T-cell (primary cell): Measurements from ENCODE around the gene RLIM. TPM values are rescaled to one million over a fixed set of nuclear protein-coding genes. Genes with fewer than 3 reads are reported as not detected.

Experiments used
- ATAC-seq, 4 experiments: fragments of 200-7000 bp in 3 of 4; fragments of 150-1000 bp in 1 of 4; cut with Tn5 transposase; replicated peaks in 1 of 4; 1 replicate in 3 of 4; 2 replicates in 1 of 4; pipeline ENCODE4 v1.10.0; 2021; ENCODE audit warnings: moderate library complexity in 3 of 4, mild to moderate bottlenecking in 2 of 4, moderate number of reproducible peaks in 1 of 4
- CTCF ChIA-PET, 2 donors: fragments of 300-600 bp; sonication (Branson Sonifier 250); formaldehyde crosslinking; loops; one replicate each; lab custom pipeline; 2022; ENCODE audit warnings: antibody characterized with exemption in 2 of 2; lab: Charles Lee
- POLR2A ChIA-PET, 2 donors: fragments of 300-600 bp; sonication (Branson Sonifier 250); formaldehyde crosslinking; loops; one replicate each; lab custom pipeline; 2022; ENCODE audit warnings: antibody characterized with exemption in 2 of 2; lab: Charles Lee
- DNase-seq, 35 experiments: peaks; one replicate each; pipeline versions ENCODE4 v3.0.0 to v3.0.0-alpha.2; 2013 to 2023
- H3K27ac ChIP-seq: one replicate; pipeline ENCODE4 v1.5.1; 2013; ENCODE audit warnings: low read length
- H3K27me3 ChIP-seq, 2 experiments: replicated peaks in 1 of 2; 1 replicate in 1 of 2; 2 replicates in 1 of 2; pipeline versions ENCODE4 v1.6.1 to v1.7.0; 2013; ENCODE audit warnings: low read length in 1 of 2, mixed read lengths in 1 of 2; ENCODE audit not compliant: control insufficient read depth in 2 of 2, insufficient read depth in 2 of 2; ENCODE audit errors: extremely low read depth in 1 of 2
- H3K36me3 ChIP-seq, 2 donors: 1 replicate in 1 of 2; 2 replicates in 1 of 2; pipeline versions ENCODE4 v1.6.1 to v1.7.0; 2013; ENCODE audit warnings: low read length in 1 of 2; ENCODE audit not compliant: control insufficient read depth in 2 of 2, insufficient read depth in 1 of 2; ENCODE audit errors: extremely low read depth in 1 of 2
- H3K4me1 ChIP-seq, 2 experiments: 1 replicate in 1 of 2; 2 replicates in 1 of 2; pipeline versions ENCODE4 v1.6.1 to v1.7.0; 2013; ENCODE audit warnings: low read length in 2 of 2, mixed read lengths in 1 of 2; ENCODE audit not compliant: insufficient read depth in 2 of 2, control insufficient read depth in 1 of 2; ENCODE audit errors: extremely low read depth in 1 of 2
- H3K4me3 ChIP-seq, 2 donors: 1 replicate in 1 of 2; 2 replicates in 1 of 2; pipeline versions ENCODE4 v1.5.1 to v1.7.0; 2013; ENCODE audit warnings: mild to moderate bottlenecking in 2 of 2, low read length in 1 of 2, moderate library complexity in 1 of 2; ENCODE audit not compliant: control insufficient read depth in 1 of 2; ENCODE audit errors: extremely low read depth in 1 of 2
- H3K9me3 ChIP-seq: 2 replicates; pipeline ENCODE4 v1.7.0; 2013
- H3K27ac Mint-ChIP-seq, 2 donors: one replicate each; pipeline ENCODE4 v1.8.0; 2020 to 2021; ENCODE audit warnings: mild to moderate bottlenecking in 2 of 2, mixed read lengths in 2 of 2
- H3K27me3 Mint-ChIP-seq, 2 donors: one replicate each; pipeline ENCODE4 v1.8.0; 2021 to 2022; ENCODE audit warnings: mixed read lengths in 2 of 2
- H3K36me3 Mint-ChIP-seq: one replicate; pipeline ENCODE4 v1.8.0; 2021; ENCODE audit warnings: mixed read lengths
- H3K4me1 Mint-ChIP-seq, 3 donors: one replicate each; pipeline ENCODE4 v1.8.0; 2020 to 2022; ENCODE audit warnings: mixed read lengths in 3 of 3, mild to moderate bottlenecking in 1 of 3
- H3K4me3 Mint-ChIP-seq, 3 donors: one replicate each; pipeline ENCODE4 v1.8.0; 2020 to 2022; ENCODE audit warnings: mild to moderate bottlenecking in 3 of 3, mixed read lengths in 3 of 3, moderate library complexity in 3 of 3
- H3K9me3 Mint-ChIP-seq, 3 donors: one replicate each; pipeline ENCODE4 v1.8.0; 2020 to 2022; ENCODE audit warnings: mixed read lengths in 3 of 3
- whole genome bisulfite sequencing: methylation state at CpG from one replicate; pipeline ENCODE4 v1.1.5; 2013; ENCODE audit warnings: missing lambda C conversion rate; ENCODE audit not compliant: insufficient coverage; 5-methylcytosine and 5-hydroxymethylcytosine counted together
- total RNA-seq, 35 experiments: library from RNA in 6 of 35; stranded (reverse) in 6 of 35; fragments of 120-200 nt in 1 of 35; gene quantifications; one replicate each; pipeline versions ENCODE4 v1.2.1 to v1.2.4 and lab custom pipeline; 2013 to 2026

RLIM gene
- total RNA-seq, 5 donors from 2014 or later (not counting 1 experiment from before 2014, with no cell fraction given) = 32.8 to 51.2 (median 37.6) TPM

DNA sequence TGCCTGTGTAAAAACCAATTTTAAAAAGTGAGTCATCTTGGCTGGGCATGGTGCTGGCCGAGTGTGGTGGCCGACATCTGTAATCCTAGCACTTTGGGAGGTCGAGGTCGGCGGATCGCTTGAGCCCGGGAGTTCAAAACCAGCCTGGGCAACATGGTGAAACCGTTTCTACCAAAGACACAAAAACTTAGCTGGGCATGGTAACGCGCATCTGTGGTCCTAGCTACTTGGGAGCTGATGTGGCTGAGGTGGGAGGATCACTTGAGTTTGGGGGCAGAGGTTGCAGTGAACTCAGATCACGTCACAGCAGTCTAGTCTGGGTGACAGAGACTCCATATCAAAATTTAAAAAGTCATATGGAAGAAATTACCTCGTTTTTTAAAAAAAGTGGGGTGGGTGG is 7.6 kb downstream of the RLIM start:
- DNase-seq = no peak
- no peaks in the 10 kb centered on the region for H3K36me3 ChIP-seq
- no CpG with 5 or more reads among the region's 12 CpGs for WGBS
- Mint-ChIP-seq H3K27ac (no peak overlapping the region), H3K9me3 (no peaks in the 10 kb centered on the region), H3K4me3 (no peak overlapping the region), H3K27me3 (peaks cover 0 to 4% of the 10 kb centered on the region in 2 donors), H3K4me1 (peaks cover 37 to 64% (median 58%) of the 10 kb centered on the region in 3 donors), H3K36me3 (peaks cover 8% of the 10 kb centered on the region)
- H3K27me3 ChIP-seq = no peaks in the 10 kb centered on the region
- ChIA-PET CTCF (no interaction called here), POLR2A (no interaction called here)
- H3K27ac ChIP-seq = no peak overlapping the region
- no peak for ATAC-seq
- H3K4me1 ChIP-seq = peaks cover 3 to 4% of the 10 kb centered on the region in 2 experiments
- no peak overlapping the region for H3K4me3 ChIP-seq
- no peaks in the 10 kb centered on the region for H3K9me3 ChIP-seq

- ChIA-PET POLR2A (no interaction called here), CTCF (no interaction called here)
- DNase-seq (no peak), ATAC-seq (no peak)
- Histone ChIP-seq H3K4me3 (no peak overlapping the region), H3K27me3 (no peaks in the 10 kb centered on the region), H3K4me1 (peaks cover 3 to 4% of the 10 kb centered on the region in 2 experiments), H3K9me3 (no peaks in the 10 kb centered on the region), H3K36me3 (no peaks in the 10 kb centered on the region), H3K27ac (no peak overlapping the region)
- peaks cover 37 to 64% (median 63%) of the 10 kb centered on the region in 3 donors for H3K4me1 Mint-ChIP-seq
- H3K27me3 Mint-ChIP-seq = peaks cover 0 to 4% of the 10 kb centered on the region in 2 donors
- H3K9me3 Mint-ChIP-seq = no peaks in the 10 kb centered on the region
- H3K27ac Mint-ChIP-seq = no peak overlapping the region
- H3K36me3 Mint-ChIP-seq = peaks cover 8% of the 10 kb centered on the region
- H3K4me3 Mint-ChIP-seq = no peak overlapping the region
These were observed 8.1 kb downstream of the RLIM start for GRCh38 chrX:74606342-74606741.

DNA sequence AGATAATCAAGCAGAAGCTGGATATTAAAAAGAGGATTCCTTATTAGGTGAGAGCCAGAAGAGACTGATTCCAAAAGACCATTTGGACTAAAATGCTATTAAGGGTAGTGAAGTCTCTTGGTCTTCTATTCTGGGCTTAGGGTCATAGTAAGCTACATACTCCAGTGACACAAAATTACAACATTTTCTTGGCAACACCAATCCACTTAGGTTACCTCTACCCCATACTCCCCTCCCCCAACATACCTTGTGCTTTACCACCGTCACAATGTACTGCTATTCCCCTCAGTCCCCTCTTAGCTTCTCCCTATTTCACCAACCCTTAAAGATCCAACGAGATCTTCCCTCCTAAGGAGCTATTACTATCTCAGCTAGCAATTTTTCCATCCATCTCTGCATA is 11.4 kb downstream of the RLIM start:
- POLR2A ChIA-PET = no interaction called here
- Mint-ChIP-seq H3K27ac (peak overlapping the region in 1 of 2 donors; percentile 7), H3K36me3 (peaks cover 12% of the 10 kb centered on the region), H3K4me1 (peaks cover 45 to 73% (median 68%) of the 10 kb centered on the region in 3 donors), H3K4me3 (no peak overlapping the region), H3K9me3 (no peaks in the 10 kb centered on the region), H3K27me3 (peaks cover 0 to 4% of the 10 kb centered on the region in 2 donors)
- Histone ChIP-seq H3K9me3 (no peaks in the 10 kb centered on the region), H3K4me3 (no peak overlapping the region), H3K27ac (no peak overlapping the region), H3K36me3 (peaks cover 0 to 2% of the 10 kb centered on the region in 2 donors), H3K27me3 (no peaks in the 10 kb centered on the region), H3K4me1 (peaks cover 3 to 7% of the 10 kb centered on the region in 2 experiments)
- ATAC-seq (peak in 1 of 4 experiments; percentile 11), DNase-seq (no peak)
- 100% methylated on average over 1 of the region's 2 CpGs for WGBS
- CTCF ChIA-PET = no interaction called here

DNA sequence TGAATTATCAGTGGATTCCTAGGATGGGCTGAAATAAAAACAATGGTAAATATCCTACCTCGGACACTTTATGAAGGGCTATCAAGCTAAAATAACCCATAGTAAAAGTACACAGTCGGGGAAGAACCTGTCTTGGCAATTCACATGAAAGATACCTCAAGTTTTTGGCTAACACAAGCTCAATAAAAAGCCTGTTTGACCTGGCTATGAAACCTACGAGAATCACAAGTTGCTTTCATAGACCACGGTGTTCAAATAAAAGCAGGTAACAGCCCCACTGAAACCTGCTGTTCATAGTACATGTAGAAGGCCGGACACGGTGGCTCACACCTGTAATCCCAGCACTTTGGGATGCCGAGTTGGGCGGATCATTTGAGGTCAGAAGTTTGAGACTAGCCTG is 12.3 kb downstream of the RLIM start:
- ChIA-PET CTCF (interaction anchor here in 1 of 2 donors (0.9 kb wide), 1 partner anchor 11 kb away, joined by 8 read pairs; no protein-coding TSS in a partner anchor), POLR2A (interaction anchor here in 1 of 2 donors (0.6 to 0.8 kb wide), 2 partner anchors 13 to 312 kb away, joined by 3 read pairs; no protein-coding TSS in a partner anchor)
- H3K27me3 Mint-ChIP-seq = peaks cover 0 to 4% of the 10 kb centered on the region in 2 donors
- H3K9me3 ChIP-seq = no peaks in the 10 kb centered on the region
- H3K27ac Mint-ChIP-seq = no peak overlapping the region
- H3K4me1 Mint-ChIP-seq = peaks cover 45 to 69% (median 67%) of the 10 kb centered on the region in 3 donors
- peaks cover 12% of the 10 kb centered on the region for H3K36me3 Mint-ChIP-seq
- no peaks in the 10 kb centered on the region for H3K9me3 Mint-ChIP-seq
- ATAC-seq = no peak
- H3K36me3 ChIP-seq = peaks cover 0 to 2% of the 10 kb centered on the region in 2 donors
- H3K4me3 ChIP-seq = no peak overlapping the region
- H3K4me1 ChIP-seq = peaks cover 3 to 7% of the 10 kb centered on the region in 2 experiments
- no peaks in the 10 kb centered on the region for H3K27me3 ChIP-seq
- 89% methylated on average over 3 of the region's 8 CpGs for WGBS
- DNase-seq = no peak
- no peak overlapping the region for H3K27ac ChIP-seq
- peak overlapping the region in 1 of 3 donors; percentile 7 for H3K4me3 Mint-ChIP-seq

- peaks cover 0 to 13% of the 10 kb centered on the region in 2 donors for H3K27me3 Mint-ChIP-seq
- peaks cover 24% of the 10 kb centered on the region for H3K36me3 Mint-ChIP-seq
These were observed 20.8 kb downstream of the RLIM start for GRCh38 chrX:74593593-74593992.

GRCh38 chrX:74585766-74586165 is 28.7 kb downstream of the RLIM start:
- ChIA-PET POLR2A (interaction anchor here in 1 of 2 donors (0.5 to 1.1 kb wide), 2 partner anchors 14 to 25 kb away, joined by 3 to 6 read pairs; no protein-coding TSS in a partner anchor), CTCF (interaction anchor here in 1 of 2 donors (0.5 kb wide), 1 partner anchor 1040 kb away, joined by 3 read pairs; no protein-coding TSS in a partner anchor)
- H3K9me3 Mint-ChIP-seq = no peaks in the 10 kb centered on the region
- no peak overlapping the region for H3K27ac Mint-ChIP-seq
- Histone ChIP-seq H3K27me3 (no peaks in the 10 kb centered on the region), H3K27ac (no peak overlapping the region), H3K36me3 (peaks cover 0 to 10% of the 10 kb centered on the region in 2 donors), H3K9me3 (no peaks in the 10 kb centered on the region), H3K4me3 (no peak overlapping the region), H3K4me1 (no peaks in the 10 kb centered on the region)
- peaks cover 0 to 6% (median 5%) of the 10 kb centered on the region in 3 donors for H3K4me1 Mint-ChIP-seq
- no CpG with 5 or more reads among the region's 2 CpGs for WGBS
- ATAC-seq = no peak
- H3K36me3 Mint-ChIP-seq = peaks cover 23% of the 10 kb centered on the region
- no peak overlapping the region for H3K4me3 Mint-ChIP-seq
- peaks cover 0 to 7% of the 10 kb centered on the region in 2 donors for H3K27me3 Mint-ChIP-seq
- DNase-seq = no peak

More at GRCh38 chrX:74593593-74593992, 20.8 kb downstream of the RLIM start:
- POLR2A ChIA-PET = no interaction called here
- Histone ChIP-seq H3K4me3 (no peak overlapping the region), H3K27me3 (no peaks in the 10 kb centered on the region), H3K36me3 (peaks cover 0 to 35% of the 10 kb centered on the region in 2 donors), H3K27ac (no peak overlapping the region), H3K4me1 (peaks cover 0 to 3% of the 10 kb centered on the region in 2 experiments), H3K9me3 (no peaks in the 10 kb centered on the region)
- H3K27ac Mint-ChIP-seq = no peak overlapping the region
- WGBS = no CpG with 5 or more reads among the region's 2 CpGs
- peaks cover 3 to 8% (median 4%) of the 10 kb centered on the region in 3 donors for H3K4me1 Mint-ChIP-seq
- DNase-seq (no peak), ATAC-seq (no peak)
- no peak overlapping the region for H3K4me3 Mint-ChIP-seq
- CTCF ChIA-PET = no interaction called here
- H3K9me3 Mint-ChIP-seq = no peaks in the 10 kb centered on the region
